ENCODE results near the gene IFNA6. TPM values are rescaled to one million over a fixed set of nuclear protein-coding genes. Genes with fewer than 3 reads are reported as not detected.

IFNA6 gene
- total and polyA plus RNA-seq, 10 of the 15 experiments (the other 5 are each of a cell fraction or from before 2014, with no cell fraction given) = 0.04 TPM; not detected in 9

DNA sequence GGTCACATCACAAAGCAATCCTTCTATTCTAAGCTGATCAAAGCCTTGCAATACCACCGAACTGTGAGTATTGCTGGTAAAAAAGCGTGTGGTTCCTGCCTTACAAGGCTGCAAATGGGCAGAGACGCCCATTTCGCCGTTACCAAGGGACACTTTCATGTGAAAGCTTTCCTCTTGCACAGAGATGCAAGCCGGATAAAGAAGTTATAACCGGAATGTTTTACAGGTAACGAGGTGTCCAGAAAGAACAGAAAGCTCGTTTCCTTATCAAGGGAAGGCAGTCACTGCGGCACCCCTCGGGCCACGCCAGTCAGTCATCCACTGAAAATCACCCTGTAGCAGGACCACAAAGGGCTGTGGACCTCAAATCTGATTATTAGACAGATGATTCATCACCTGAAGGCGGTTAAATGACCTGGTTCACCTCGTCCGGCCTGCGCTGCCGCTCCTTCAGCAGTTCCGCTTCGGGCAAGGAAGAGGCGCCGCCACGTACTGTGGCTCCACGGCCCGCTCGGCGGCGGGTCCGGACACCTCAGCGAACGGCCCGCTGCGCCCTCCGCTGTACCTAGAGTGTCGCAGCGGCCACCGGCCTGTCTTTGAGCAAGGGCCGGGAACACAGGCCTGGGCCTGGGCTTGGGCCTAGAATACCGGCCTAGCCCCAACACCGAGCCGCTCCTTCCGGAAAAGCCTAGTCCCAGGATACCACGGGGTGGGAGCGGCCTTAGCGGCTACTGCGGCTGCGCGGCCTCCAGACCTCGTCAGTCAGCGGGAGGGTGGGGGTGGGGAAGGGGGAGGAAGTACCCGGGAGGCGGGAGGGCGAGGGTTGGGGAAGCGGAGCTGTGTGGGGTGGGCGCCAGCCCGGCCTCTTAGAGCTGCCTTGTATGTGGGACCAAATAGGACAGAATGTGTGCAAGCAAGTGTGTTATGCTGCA is 15.7 kb downstream of the IFNA6 start, which contains the start of gene KLHL9 (continued):
- peak; percentile 83; the same call in 1 of the 2 replicates for TF ChIP-seq SMARCA5 (IDR thresholded peaks at IDR 0.05)
- no peak for TF ChIP-seq PAX5 (IDR thresholded peaks at IDR 0.05; ENCODE audit: borderline replicate concordance, low read depth, low read length)
- TF ChIP-seq GATAD2B (conservative IDR thresholded peaks at IDR 0.05; ENCODE audit: low read depth) = peak; percentile 94
- peak; percentile 28 for TF ChIP-seq MEF2B (IDR thresholded peaks at IDR 0.05; ENCODE audit: partially characterized antibody, poor library complexity, severe bottlenecking)
- TF ChIP-seq, protein P1, sequence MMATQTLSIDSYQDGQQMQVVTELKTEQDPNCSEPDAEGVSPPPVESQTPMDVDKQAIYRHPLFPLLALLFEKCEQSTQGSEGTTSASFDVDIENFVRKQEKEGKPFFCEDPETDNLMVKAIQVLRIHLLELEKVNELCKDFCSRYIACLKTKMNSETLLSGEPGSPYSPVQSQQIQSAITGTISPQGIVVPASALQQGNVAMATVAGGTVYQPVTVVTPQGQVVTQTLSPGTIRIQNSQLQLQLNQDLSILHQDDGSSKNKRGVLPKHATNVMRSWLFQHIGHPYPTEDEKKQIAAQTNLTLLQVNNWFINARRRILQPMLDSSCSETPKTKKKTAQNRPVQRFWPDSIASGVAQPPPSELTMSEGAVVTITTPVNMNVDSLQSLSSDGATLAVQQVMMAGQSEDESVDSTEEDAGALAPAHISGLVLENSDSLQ (IDR thresholded peaks at IDR 0.05) = peak; percentile 69; the same call in 1 of the 2 replicates
- TF ChIP-seq ZZZ3 (IDR thresholded peaks at IDR 0.05; ENCODE audit: control insufficient read depth, insufficient read length, low read depth) = no peak
- TF ChIP-seq ZSCAN29 (IDR thresholded peaks at IDR 0.05) = 0 out of 2 replicates have a peak, but pooled peaks have one; percentile 57
- TF ChIP-seq RUNX3 (IDR thresholded peaks at IDR 0.05; ENCODE audit: low read length) = peak; percentile 3; the same call in 1 of the 2 replicates
- 0 out of 2 replicates have a peak, but pooled peaks have one; percentile 9 for TF ChIP-seq TCF3 (IDR thresholded peaks at IDR 0.05; ENCODE audit: borderline replicate concordance, insufficient read depth, low read depth, low read length)
- TF ChIP-seq, protein P2, sequence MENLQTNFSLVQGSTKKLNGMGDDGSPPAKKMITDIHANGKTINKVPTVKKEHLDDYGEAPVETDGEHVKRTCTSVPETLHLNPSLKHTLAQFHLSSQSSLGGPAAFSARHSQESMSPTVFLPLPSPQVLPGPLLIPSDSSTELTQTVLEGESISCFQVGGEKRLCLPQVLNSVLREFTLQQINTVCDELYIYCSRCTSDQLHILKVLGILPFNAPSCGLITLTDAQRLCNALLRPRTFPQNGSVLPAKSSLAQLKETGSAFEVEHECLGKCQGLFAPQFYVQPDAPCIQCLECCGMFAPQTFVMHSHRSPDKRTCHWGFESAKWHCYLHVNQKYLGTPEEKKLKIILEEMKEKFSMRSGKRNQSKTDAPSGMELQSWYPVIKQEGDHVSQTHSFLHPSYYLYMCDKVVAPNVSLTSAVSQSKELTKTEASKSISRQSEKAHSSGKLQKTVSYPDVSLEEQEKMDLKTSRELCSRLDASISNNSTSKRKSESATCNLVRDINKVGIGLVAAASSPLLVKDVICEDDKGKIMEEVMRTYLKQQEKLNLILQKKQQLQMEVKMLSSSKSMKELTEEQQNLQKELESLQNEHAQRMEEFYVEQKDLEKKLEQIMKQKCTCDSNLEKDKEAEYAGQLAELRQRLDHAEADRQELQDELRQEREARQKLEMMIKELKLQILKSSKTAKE (IDR thresholded peaks at IDR 0.05; ENCODE audit: low read depth, poor library complexity, severe bottlenecking) = no peak
- no peak for TF ChIP-seq SMC3 (IDR thresholded peaks at IDR 0.05; ENCODE audit: borderline replicate concordance, low read length)
- no peak for TF ChIP-seq CHD4 (IDR thresholded peaks at IDR 0.05)
- 0 out of 2 replicates have a peak, but pooled peaks have one; percentile 36 for TF ChIP-seq CHD1 (IDR thresholded peaks at IDR 0.05; ENCODE audit: low read depth, low read length)
- peak; percentile 50 for TF ChIP-seq NRF1 (conservative IDR thresholded peaks at IDR 0.05; ENCODE audit: low read depth, low read length)
- no peak for TF ChIP-seq BRCA1 (IDR thresholded peaks at IDR 0.05; ENCODE audit: low read depth, low read length)
- TF ChIP-seq MYB (IDR thresholded peaks at IDR 0.05; ENCODE audit: borderline replicate concordance, low read depth, low read length) = no peak
- no peak for TF ChIP-seq CREB1 (IDR thresholded peaks at IDR 0.05; ENCODE audit: low read depth)
- TF ChIP-seq, protein P3, sequence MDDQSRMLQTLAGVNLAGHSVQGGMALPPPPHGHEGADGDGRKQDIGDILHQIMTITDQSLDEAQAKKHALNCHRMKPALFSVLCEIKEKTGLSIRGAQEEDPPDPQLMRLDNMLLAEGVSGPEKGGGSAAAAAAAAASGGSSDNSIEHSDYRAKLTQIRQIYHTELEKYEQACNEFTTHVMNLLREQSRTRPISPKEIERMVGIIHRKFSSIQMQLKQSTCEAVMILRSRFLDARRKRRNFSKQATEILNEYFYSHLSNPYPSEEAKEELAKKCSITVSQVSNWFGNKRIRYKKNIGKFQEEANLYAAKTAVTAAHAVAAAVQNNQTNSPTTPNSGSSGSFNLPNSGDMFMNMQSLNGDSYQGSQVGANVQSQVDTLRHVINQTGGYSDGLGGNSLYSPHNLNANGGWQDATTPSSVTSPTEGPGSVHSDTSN (IDR thresholded peaks at IDR 0.05; ENCODE audit: insufficient replicate concordance, low read depth, low read length) = peak; percentile 2
- TF ChIP-seq RB1 (IDR thresholded peaks at IDR 0.05; ENCODE audit: borderline replicate concordance) = peak; percentile 32; the same call in 1 of the 2 replicates
- TF ChIP-seq, protein P4, sequence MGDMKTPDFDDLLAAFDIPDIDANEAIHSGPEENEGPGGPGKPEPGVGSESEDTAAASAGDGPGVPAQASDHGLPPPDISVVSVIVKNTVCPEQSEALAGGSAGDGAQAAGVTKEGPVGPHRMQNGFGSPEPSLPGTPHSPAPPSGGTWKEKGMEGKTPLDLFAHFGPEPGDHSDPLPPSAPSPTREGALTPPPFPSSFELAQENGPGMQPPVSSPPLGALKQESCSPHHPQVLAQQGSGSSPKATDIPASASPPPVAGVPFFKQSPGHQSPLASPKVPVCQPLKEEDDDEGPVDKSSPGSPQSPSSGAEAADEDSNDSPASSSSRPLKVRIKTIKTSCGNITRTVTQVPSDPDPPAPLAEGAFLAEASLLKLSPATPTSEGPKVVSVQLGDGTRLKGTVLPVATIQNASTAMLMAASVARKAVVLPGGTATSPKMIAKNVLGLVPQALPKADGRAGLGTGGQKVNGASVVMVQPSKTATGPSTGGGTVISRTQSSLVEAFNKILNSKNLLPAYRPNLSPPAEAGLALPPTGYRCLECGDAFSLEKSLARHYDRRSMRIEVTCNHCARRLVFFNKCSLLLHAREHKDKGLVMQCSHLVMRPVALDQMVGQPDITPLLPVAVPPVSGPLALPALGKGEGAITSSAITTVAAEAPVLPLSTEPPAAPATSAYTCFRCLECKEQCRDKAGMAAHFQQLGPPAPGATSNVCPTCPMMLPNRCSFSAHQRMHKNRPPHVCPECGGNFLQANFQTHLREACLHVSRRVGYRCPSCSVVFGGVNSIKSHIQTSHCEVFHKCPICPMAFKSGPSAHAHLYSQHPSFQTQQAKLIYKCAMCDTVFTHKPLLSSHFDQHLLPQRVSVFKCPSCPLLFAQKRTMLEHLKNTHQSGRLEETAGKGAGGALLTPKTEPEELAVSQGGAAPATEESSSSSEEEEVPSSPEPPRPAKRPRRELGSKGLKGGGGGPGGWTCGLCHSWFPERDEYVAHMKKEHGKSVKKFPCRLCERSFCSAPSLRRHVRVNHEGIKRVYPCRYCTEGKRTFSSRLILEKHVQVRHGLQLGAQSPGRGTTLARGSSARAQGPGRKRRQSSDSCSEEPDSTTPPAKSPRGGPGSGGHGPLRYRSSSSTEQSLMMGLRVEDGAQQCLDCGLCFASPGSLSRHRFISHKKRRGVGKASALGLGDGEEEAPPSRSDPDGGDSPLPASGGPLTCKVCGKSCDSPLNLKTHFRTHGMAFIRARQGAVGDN (IDR thresholded peaks at IDR 0.05) = peak; percentile 92
- TF ChIP-seq STAT1 (conservative IDR thresholded peaks at IDR 0.05) = 0 out of 2 replicates have a peak, but pooled peaks have one; percentile 13
